Heart left ventricle (tissue), 13 donors: ENCODE measurements around the gene BACH2.

Source experiments
- CTCF ChIP-seq, 12 donors: fragments of 200-600 bp; sonication (generic) in 4 of 12; IDR thresholded peaks; one replicate each; pipeline versions ENCODE4 v1.5.0 to v1.8.0; 2018 to 2022; ENCODE audit warnings: antibody characterized with exemption in 12 of 12, mild to moderate bottlenecking in 5 of 12
- POLR2A ChIP-seq, 2 donors: fragments of 450-650 bp; IDR thresholded peaks; one replicate each; pipeline ENCODE4 v1.6.1; 2017; ENCODE audit warnings: antibody characterized with exemption in 2 of 2, mild to moderate bottlenecking in 2 of 2, moderate library complexity in 2 of 2
- donor health status: ischemic (EF 13 %, LVEDD 7.1; RV severe dilation, severe dysfunction).
- donor health status: DM: no; HTN: yes; CAD: no.
- donor health status: DM: no; HTN: no; CAD: no.
- donor health status: ischemic (EF 25% LVEDD 6.9; RV normal size, moderate dysfunction).
- donor health status: ischemic (EF 25% LVEDD 5.7; RV mildly dilated, moderate dysfunction).
- donor health status: ischemic (EF 35%, LVEDD 5.7; RV mildly dilated, moderate dysfunction).
- donor health status: nonischemic (EF 11% LVEDD 7.7; RV severe dilation, severe dysfunction).
- donor health status: DM: yes; HTN: yes; CAD: no.
- donor health status: PGD.
- donor health status: ischemic (EF 29% LVEDD 5.4; RV normal size, mild dysfunction).
- donor health status: nonischemic (EF 23%, LVEDD 6.1; RV moderate dilation, normal function).

- TF ChIP-seq CTCF (IDR thresholded peaks at IDR 0.05): no peak
- no peak for TF ChIP-seq POLR2A (IDR thresholded peaks at IDR 0.05)
Observed at GRCh38 chr6:90024633-90025032, 272.0 kb downstream of the BACH2 start.
